HCT116 (cell line): ENCODE measurements around the gene KCNB1. TPM values are rescaled to one million over a fixed set of nuclear protein-coding genes. Genes with fewer than 3 reads are reported as not detected.

Experiments
- ATAC-seq: fragments of 200-7000 bp; cut with Tn5 transposase; 2 replicates; pipeline ENCODE4 v1.9.1; 2020; ENCODE audit warnings: mild to moderate bottlenecking, moderate library complexity
- BruUV-seq: library from RNA; stranded (reverse); fragments of 400-500 nt; replicated peaks from 2 replicates; lab custom pipeline; 2021; lab: Mats Ljungman, UMichigan
- CTCF ChIA-PET: fragments of 300-600 bp; sonication (Branson Sonifier 250); formaldehyde crosslinking; loops from one replicate; lab custom pipeline; 2021; ENCODE audit warnings: antibody characterized with exemption; lab: Charles Lee
- POLR2A ChIA-PET: fragments of 300-600, 350-600 bp; sonication (Branson Sonifier 250); formaldehyde crosslinking; loops from one replicate; lab custom pipeline; 2021; ENCODE audit warnings: antibody characterized with exemption; lab: Charles Lee
- RAD21 ChIA-PET, 2 experiments: fragments of 300-600 bp; sonication (Branson Sonifier 250); formaldehyde crosslinking; loops; one replicate each; lab custom pipeline; 2023; ENCODE audit warnings: low total read pairs in 2 of 2; ENCODE audit not compliant: uncharacterized antibody in 2 of 2, unreplicated experiment in 2 of 2, low non-redundant PET in 1 of 2; lab: Charles Lee
- DNase-seq: peaks from one replicate; pipeline ENCODE4 v3.0.0-alpha.2; 2010; ENCODE audit warnings: low read depth, low spot score
- H2AFZ ChIP-seq: fragments of 200-600 bp; shearing (Covaris generic), sonication (generic); 2 replicates; pipeline ENCODE4 v1.6.1; 2017; ENCODE audit warnings: low read depth, mixed run types, mixed read lengths, antibody characterized with exemption, low read length; ENCODE audit not compliant: poor library complexity, severe bottlenecking
- H3K27ac ChIP-seq: 2 replicates; pipeline ENCODE4 v1.5.1; 2012; ENCODE audit warnings: low read depth, low read length
- H3K27me3 ChIP-seq: fragments of 200-600 bp; sonication (generic); 2 replicates; pipeline ENCODE4 v1.6.1; 2016; ENCODE audit warnings: mixed run types, low read length, mixed read lengths; ENCODE audit not compliant: insufficient read depth
- H3K36me3 ChIP-seq, 2 experiments: fragments of 200-500 bp in 1 of 2; fragments of 200-600 bp in 1 of 2; sonication (Bioruptor generic) in 1 of 2; sonication (generic) in 1 of 2; 2 replicates each; pipeline versions ENCODE4 v1.5.1 to v1.6.1; 2014 to 2016; ENCODE audit warnings: low read length in 2 of 2, inconsistent platforms in 1 of 2, mixed read lengths in 1 of 2, mixed run types in 1 of 2; ENCODE audit not compliant: insufficient read depth in 2 of 2, control insufficient read depth in 1 of 2
- H3K4me1 ChIP-seq, 2 experiments: fragments of 200-600 bp in 1 of 2; sonication (generic) in 1 of 2; 2 replicates each; pipeline versions ENCODE4 v1.5.1 to v1.6.1; 2012 to 2017; ENCODE audit warnings: low read length in 2 of 2, inconsistent platforms in 1 of 2, mild to moderate bottlenecking in 1 of 2, mixed read lengths in 1 of 2, mixed run types in 1 of 2, moderate library complexity in 1 of 2; ENCODE audit not compliant: insufficient read depth in 2 of 2, control insufficient read depth in 1 of 2
- H3K4me2 ChIP-seq: fragments of 200-600 bp; sonication (generic); 2 replicates; pipeline ENCODE4 v1.6.1; 2017; ENCODE audit warnings: mixed run types, low read length, mixed read lengths
- H3K4me3 ChIP-seq, 2 experiments: fragments of 200-600 bp in 1 of 2; sonication (generic) in 1 of 2; replicated peaks in 1 of 2; 2 replicates each; pipeline ENCODE4 v1.5.1; 2011 to 2016; ENCODE audit warnings: low read length in 2 of 2, control low read depth in 1 of 2, low read depth in 1 of 2, mild to moderate bottlenecking in 1 of 2, mixed read lengths in 1 of 2, mixed run types in 1 of 2
- H3K79me2 ChIP-seq: fragments of 200-600 bp; sonication (generic); 2 replicates; pipeline ENCODE4 v1.6.1; 2017; ENCODE audit warnings: mild to moderate bottlenecking, mixed run types, low read length, moderate library complexity, mixed read lengths; ENCODE audit not compliant: insufficient read depth
- H3K9ac ChIP-seq: fragments of 200-600 bp; sonication (generic); 2 replicates; pipeline ENCODE4 v1.6.1; 2016; ENCODE audit warnings: low read length, mixed read lengths
- H3K9me2 ChIP-seq: fragments of 200-600 bp; sonication (generic), shearing (Covaris generic); 2 replicates; pipeline ENCODE4 v1.6.1; 2017; ENCODE audit warnings: mixed run types, mild to moderate bottlenecking, moderate library complexity; ENCODE audit not compliant: insufficient read depth
- H3K9me3 ChIP-seq, 2 experiments: fragments of 200-500 bp in 1 of 2; fragments of 200-600 bp in 1 of 2; sonication (Bioruptor generic) in 1 of 2; sonication (generic) in 1 of 2; 2 replicates each; pipeline ENCODE4 v1.6.1; 2014 to 2017; ENCODE audit warnings: low read length in 2 of 2, mixed read lengths in 2 of 2, inconsistent platforms in 1 of 2, low read depth in 1 of 2, mild to moderate bottlenecking in 1 of 2, mixed run types in 1 of 2, moderate library complexity in 1 of 2; ENCODE audit not compliant: control insufficient read depth in 1 of 2, insufficient read depth in 1 of 2
- H4K20me1 ChIP-seq: fragments of 200-600 bp; sonication (generic), shearing (Covaris generic); 2 replicates; pipeline ENCODE4 v1.6.1; 2017; ENCODE audit warnings: mixed run types, mild to moderate bottlenecking, moderate library complexity; ENCODE audit not compliant: insufficient read depth
- ATF3 ChIP-seq: IDR thresholded peaks from 2 replicates; pipeline ENCODE4 v1.6.1; 2012
- CBX3 ChIP-seq: IDR thresholded peaks from 2 replicates; pipeline ENCODE4 v1.6.1; 2012; ENCODE audit warnings: low read depth
- CEBPB ChIP-seq: IDR thresholded peaks from 2 replicates; pipeline ENCODE4 v1.6.1; 2012; ENCODE audit warnings: low read depth
- EGR1 ChIP-seq: IDR thresholded peaks from 2 replicates; pipeline ENCODE4 v1.6.1; 2012; ENCODE audit warnings: low read depth
- ELF1 ChIP-seq: IDR thresholded peaks from 2 replicates; pipeline ENCODE4 v1.6.1; 2012; ENCODE audit warnings: low read depth, borderline replicate concordance
- EZH2 ChIP-seq: fragments of 200-600 bp; sonication (generic); IDR thresholded peaks from 2 replicates; pipeline ENCODE4 v1.6.1; 2017; ENCODE audit warnings: antibody characterized with exemption, mixed run types
- FOSL1 ChIP-seq: IDR thresholded peaks from 2 replicates; pipeline ENCODE4 v1.6.1; 2012; ENCODE audit warnings: low read depth
- JUND ChIP-seq: IDR thresholded peaks from 2 replicates; pipeline ENCODE4 v1.6.1; 2012
- MAX ChIP-seq: IDR thresholded peaks from 2 replicates; pipeline ENCODE4 v1.6.1; 2012
- POLR2A ChIP-seq: IDR thresholded peaks from 2 replicates; pipeline ENCODE4 v1.7.0; 2011; ENCODE audit warnings: borderline replicate concordance; ENCODE audit not compliant: insufficient read depth, insufficient read length; ENCODE audit errors: extremely low read depth
- POLR2AphosphoS5 ChIP-seq: IDR thresholded peaks from 2 replicates; pipeline ENCODE4 v1.6.1; 2011; ENCODE audit warnings: mild to moderate bottlenecking, low read depth, low read length, moderate library complexity
- RAD21 ChIP-seq: IDR thresholded peaks from 2 replicates; pipeline ENCODE4 v1.6.1; 2012; ENCODE audit warnings: low read depth, mild to moderate bottlenecking
- SIN3A ChIP-seq: IDR thresholded peaks from 2 replicates; pipeline ENCODE4 v1.6.1; 2012; ENCODE audit warnings: low read depth
- SRF ChIP-seq: IDR thresholded peaks from 2 replicates; pipeline ENCODE4 v1.6.1; 2012; ENCODE audit warnings: low read depth
- TCF7L2 ChIP-seq: IDR thresholded peaks from 2 replicates; pipeline ENCODE4 v1.7.0; 2011; ENCODE audit warnings: borderline replicate concordance, inconsistent platforms; ENCODE audit not compliant: insufficient read depth, insufficient read length; ENCODE audit errors: extremely low read depth
- ZBTB33 ChIP-seq: IDR thresholded peaks from 2 replicates; pipeline ENCODE4 v1.6.1; 2011; ENCODE audit warnings: mild to moderate bottlenecking, low read length, moderate library complexity; ENCODE audit not compliant: insufficient replicate concordance; ENCODE audit errors: extremely low read depth
- ZFX ChIP-seq: fragments of 450-650 bp; IDR thresholded peaks from 2 replicates; pipeline ENCODE4 v1.6.1; 2017
- ZNF274 ChIP-seq: fragments of 200-500 bp; sonication (Bioruptor generic); IDR thresholded peaks from 2 replicates; pipeline ENCODE4 v1.6.1; 2014; ENCODE audit warnings: mild to moderate bottlenecking, low read depth, low read length, inconsistent platforms
- intact Hi-C: fragments of 100-400 bp; cut with micrococcal nuclease; formaldehyde crosslinking; loops from 2 replicates; pipeline ENCODE4 v1.10.0; 2022
- total RNA-seq: library from RNA; stranded (reverse); gene quantifications from one replicate; pipeline ENCODE4 v1.2.1, GENCODE V29; 2021; ENCODE audit not compliant: unreplicated experiment

KCNB1 gene
- total RNA-seq, 1 experiment from 2014 or later: 0.79 TPM

GRCh38 chr20:49459684-49460083 lies 22.8 kb downstream of the KCNB1 start:
- no peak overlapping the region for H3K9ac ChIP-seq
- no TSS peak for BruUV-seq
- no peaks in the 10 kb centered on the region for H3K4me1 ChIP-seq
- no peaks in the 10 kb centered on the region for H3K9me2 ChIP-seq
- H3K36me3 ChIP-seq: no peaks in the 10 kb centered on the region
- POLR2A ChIA-PET: no interaction called here
- RAD21 ChIA-PET: no interaction called here
- H4K20me1 ChIP-seq: no peaks in the 10 kb centered on the region
- CTCF ChIA-PET: no interaction called here
- intact Hi-C loops: no loop called here
- H3K4me2 ChIP-seq: no peak overlapping the region
- H3K9me3 ChIP-seq: no peaks in the 10 kb centered on the region
- TF ChIP-seq EZH2 (no peak), JUND (no peak), ZNF274 (no peak), ZBTB33 (no peak), CEBPB (no peak), ATF3 (no peak), EGR1 (no peak), FOSL1 (no peak)
- DNase-seq: no peak
- no peak overlapping the region for H3K4me3 ChIP-seq
- H2AFZ ChIP-seq: no peak overlapping the region
- no peak for ATAC-seq
- no peaks in the 10 kb centered on the region for H3K79me2 ChIP-seq
- H3K27ac ChIP-seq: no peak overlapping the region
- H3K27me3 ChIP-seq: 0 out of 2 replicates have a peak, but pooled peaks cover 10% of the 10 kb centered on the region

- Histone ChIP-seq H3K4me3 (no peak overlapping the region), H2AFZ (no peak overlapping the region), H3K79me2 (no peaks in the 10 kb centered on the region), H3K9me2 (no peaks in the 10 kb centered on the region), H3K27me3 (0 out of 2 replicates have a peak, but pooled peaks cover 10% of the 10 kb centered on the region), H3K9ac (no peak overlapping the region), H3K36me3 (no peaks in the 10 kb centered on the region), H4K20me1 (no peaks in the 10 kb centered on the region), H3K27ac (no peak overlapping the region), H3K9me3 (no peaks in the 10 kb centered on the region), H3K4me1 (no peaks in the 10 kb centered on the region)
- RAD21 ChIA-PET: no interaction called here
- intact Hi-C loops: no loop called here
- no peak for ATAC-seq
- CTCF ChIA-PET: no interaction called here
- TF ChIP-seq SIN3A (no peak), RAD21 (no peak), ELF1 (no peak), ATF3 (no peak), SRF (no peak), ZFX (no peak), POLR2AphosphoS5 (no peak), EGR1 (no peak), CBX3 (no peak), ZBTB33 (no peak), POLR2A (no peak), ZNF274 (no peak), MAX (no peak), JUND (no peak), FOSL1 (no peak), TCF7L2 (no peak)
- TF ChIP-seq, all 23 proteins: peak for 0
- no peak for DNase-seq
- POLR2A ChIA-PET: no interaction called here
- no peak overlapping the region for H3K4me2 ChIP-seq
- no TSS peak for BruUV-seq
Measured at GRCh38 chr20:49457444-49457843, 25.0 kb downstream of the KCNB1 start.
